Liver (tissue), 9 donors: Measurements from ENCODE around the gene DPP6. TPM values are rescaled to one million over a fixed set of nuclear protein-coding genes. Genes with fewer than 3 reads are reported as not detected.

ENCODE experiments used
- DNase-seq: peaks from one replicate; pipeline ENCODE4 v3.0.0-alpha.2; 2017; ENCODE audit warnings: low spot score
- H3K27ac ChIP-seq, 2 donors: one replicate each; pipeline ENCODE4 v1.7.0; 2013; ENCODE audit warnings: inconsistent platforms in 2 of 2, low read length in 2 of 2, control low read depth in 1 of 2, low read depth in 1 of 2, mild to moderate bottlenecking in 1 of 2
- H3K27me3 ChIP-seq, 4 donors: one replicate each; pipeline versions ENCODE4 v1.6.1 to v1.7.0; 2013; ENCODE audit warnings: low read length in 3 of 4, inconsistent platforms in 1 of 4, mild to moderate bottlenecking in 1 of 4, moderate library complexity in 1 of 4; ENCODE audit not compliant: control insufficient read depth in 4 of 4, insufficient read depth in 4 of 4
- H3K36me3 ChIP-seq, 4 donors: one replicate each; pipeline versions ENCODE4 v1.6.1 to v1.7.0; 2013; ENCODE audit warnings: low read length in 3 of 4, mild to moderate bottlenecking in 3 of 4, low read depth in 1 of 4, moderate library complexity in 1 of 4; ENCODE audit not compliant: control insufficient read depth in 4 of 4, insufficient read depth in 3 of 4
- H3K4me1 ChIP-seq, 4 donors: one replicate each; pipeline versions ENCODE4 v1.6.1 to v1.7.0; 2013; ENCODE audit warnings: low read length in 3 of 4, mild to moderate bottlenecking in 3 of 4, moderate library complexity in 1 of 4; ENCODE audit not compliant: control insufficient read depth in 4 of 4, insufficient read depth in 4 of 4
- H3K4me3 ChIP-seq, 3 donors: one replicate each; pipeline versions ENCODE4 v1.6.1 to v1.7.0; 2013; ENCODE audit warnings: low read length in 3 of 3, control low read depth in 1 of 3, low read depth in 1 of 3, mild to moderate bottlenecking in 1 of 3
- H3K9ac ChIP-seq, 2 donors: one replicate each; pipeline ENCODE4 v1.7.0; 2013; ENCODE audit warnings: low read length in 2 of 2, mild to moderate bottlenecking in 2 of 2, moderate library complexity in 2 of 2, control low read depth in 1 of 2, low read depth in 1 of 2
- H3K9me3 ChIP-seq, 4 donors: one replicate each; pipeline versions ENCODE4 v1.6.1 to v1.7.0; 2013; ENCODE audit warnings: low read length in 3 of 4; ENCODE audit not compliant: control insufficient read depth in 4 of 4
- FOXA2 ChIP-seq: IDR thresholded peaks from 2 replicates; pipeline ENCODE4 v1.6.1; 2016; ENCODE audit warnings: antibody characterized with exemption
- GABPA ChIP-seq, 2 donors: IDR thresholded peaks in 1 of 2; conservative IDR thresholded peaks in 1 of 2; 2 replicates each; pipeline ENCODE4 v1.6.1; 2016; ENCODE audit warnings: antibody characterized with exemption in 2 of 2, mild to moderate bottlenecking in 1 of 2, moderate library complexity in 1 of 2
- HNF4G ChIP-seq: IDR thresholded peaks from 2 replicates; pipeline ENCODE4 v1.6.1; 2016; ENCODE audit warnings: antibody characterized with exemption
- JUND ChIP-seq, 2 donors: IDR thresholded peaks; 2 replicates each; pipeline ENCODE4 v1.6.1; 2016; ENCODE audit warnings: antibody characterized with exemption in 2 of 2
- RAD21 ChIP-seq, 2 donors: IDR thresholded peaks; 2 replicates each; pipeline ENCODE4 v1.6.1; 2016; ENCODE audit warnings: antibody characterized with exemption in 2 of 2, mild to moderate bottlenecking in 2 of 2
- RXRA ChIP-seq, 2 donors: IDR thresholded peaks; 2 replicates each; pipeline ENCODE4 v1.6.1; 2017 to 2018; ENCODE audit warnings: antibody characterized with exemption in 2 of 2, mild to moderate bottlenecking in 1 of 2
- SP1 ChIP-seq: IDR thresholded peaks from 2 replicates; pipeline ENCODE4 v1.6.1; 2018; ENCODE audit warnings: antibody characterized with exemption, mild to moderate bottlenecking
- TAF1 ChIP-seq: conservative IDR thresholded peaks from 2 replicates; pipeline ENCODE4 v1.6.1; 2016; ENCODE audit warnings: antibody characterized with exemption, mild to moderate bottlenecking
- WGBS: extraction: QIAGEN DNeasy Blood & Tissue Kit; methylation state at CpG from one replicate; pipeline ENCODE4 v1.1.7; 2013; 5-methylcytosine and 5-hydroxymethylcytosine counted together
- polyA plus RNA-seq, 2 donors: library from polyadenylated mRNA; stranded (reverse) in 1 of 2; unstranded in 1 of 2; fragments of 200-250 nt in 1 of 2; fragments of >200 nt in 1 of 2; fragmentation: Nextera tagmentation in 1 of 2; extraction: Ambion mirVana in 1 of 2; gene quantifications; one replicate each; pipeline versions ENCODE4 v1.2.1 to v1.2.3, GENCODE V29; 2013 to 2015
- total RNA-seq, 2 donors: library from RNA; depleted of rRNA; stranded (reverse); fragments of >200 nt; gene quantifications; one replicate each; pipeline ENCODE4 v1.2.3, GENCODE V29; 2014
- TF ChIP-seq, protein P1 (sequence below): IDR thresholded peaks from 2 replicates; pipeline ENCODE4 v1.6.1; 2016; ENCODE audit warnings: antibody characterized with exemption
- TF ChIP-seq, protein P2 (sequence below): IDR thresholded peaks from 2 replicates; pipeline ENCODE4 v1.6.1; 2016; ENCODE audit warnings: antibody characterized with exemption
- TF ChIP-seq, protein P3 (sequence below): fragments of 150-350 bp; IDR thresholded peaks from 2 replicates; pipeline ENCODE4 v1.5.1; 2017; ENCODE audit warnings: improper control_type of control experiment, low read depth, low read length; ENCODE audit not compliant: missing input control
- TF ChIP-seq, protein P4 (sequence below): IDR thresholded peaks from 2 replicates; pipeline ENCODE4 v1.6.1; 2016; ENCODE audit warnings: antibody characterized with exemption
- donor health status: healthy.
- donor health status: healthy.
- donor health status: healthy.
- donor health status: healthy.
- donor health status: healthy.

Gene DPP6
- total and polyA plus RNA-seq, 4 donors, result 0.01 TPM; not detected in 3

DNA sequence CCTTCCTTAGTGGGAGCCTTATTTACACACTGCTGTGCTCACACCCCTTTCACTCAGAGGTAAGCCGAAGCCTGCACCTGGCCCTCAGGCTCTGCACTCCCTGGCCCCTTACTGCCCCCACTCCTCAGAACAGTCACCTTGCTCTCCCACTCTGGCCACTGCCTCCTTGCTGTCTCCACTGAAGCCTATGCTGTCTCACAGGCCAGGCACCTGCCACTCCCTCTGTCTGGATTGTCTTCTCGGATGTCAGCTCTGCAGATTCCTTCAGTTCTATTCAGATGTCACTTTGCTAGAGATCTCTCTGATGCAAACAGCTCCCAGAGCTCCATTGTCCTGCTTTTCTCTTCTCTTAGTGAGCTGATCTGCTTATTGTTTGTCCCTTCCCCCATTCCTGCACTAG, 390.7 kb downstream of the DPP6 start:
- peaks cover 0 to 6% (median under 1%) of the 10 kb centered on the region in 4 donors for H3K9me3 ChIP-seq
- H3K36me3 ChIP-seq, result no peaks in the 10 kb centered on the region
- no peaks in the 10 kb centered on the region for H3K4me1 ChIP-seq
- no peak overlapping the region for H3K4me3 ChIP-seq
- H3K27me3 ChIP-seq, result peaks cover 0 to 3% (median 0%) of the 10 kb centered on the region in 4 donors
- TF ChIP-seq, protein P1, sequence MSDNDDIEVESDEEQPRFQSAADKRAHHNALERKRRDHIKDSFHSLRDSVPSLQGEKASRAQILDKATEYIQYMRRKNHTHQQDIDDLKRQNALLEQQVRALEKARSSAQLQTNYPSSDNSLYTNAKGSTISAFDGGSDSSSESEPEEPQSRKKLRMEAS, result no peak
- TF ChIP-seq RXRA (IDR thresholded peaks at IDR 0.05) (no peak), FOXA2 (no peak), TAF1 (no peak), SP1 (no peak), JUND (IDR thresholded peaks at IDR 0.05) (no peak), HNF4G (no peak), GABPA (IDR thresholded peaks at IDR 0.05 in 1 of 2, conservative IDR thresholded peaks at IDR 0.05 in 1 of 2) (no peak)
- TF ChIP-seq, protein P2, sequence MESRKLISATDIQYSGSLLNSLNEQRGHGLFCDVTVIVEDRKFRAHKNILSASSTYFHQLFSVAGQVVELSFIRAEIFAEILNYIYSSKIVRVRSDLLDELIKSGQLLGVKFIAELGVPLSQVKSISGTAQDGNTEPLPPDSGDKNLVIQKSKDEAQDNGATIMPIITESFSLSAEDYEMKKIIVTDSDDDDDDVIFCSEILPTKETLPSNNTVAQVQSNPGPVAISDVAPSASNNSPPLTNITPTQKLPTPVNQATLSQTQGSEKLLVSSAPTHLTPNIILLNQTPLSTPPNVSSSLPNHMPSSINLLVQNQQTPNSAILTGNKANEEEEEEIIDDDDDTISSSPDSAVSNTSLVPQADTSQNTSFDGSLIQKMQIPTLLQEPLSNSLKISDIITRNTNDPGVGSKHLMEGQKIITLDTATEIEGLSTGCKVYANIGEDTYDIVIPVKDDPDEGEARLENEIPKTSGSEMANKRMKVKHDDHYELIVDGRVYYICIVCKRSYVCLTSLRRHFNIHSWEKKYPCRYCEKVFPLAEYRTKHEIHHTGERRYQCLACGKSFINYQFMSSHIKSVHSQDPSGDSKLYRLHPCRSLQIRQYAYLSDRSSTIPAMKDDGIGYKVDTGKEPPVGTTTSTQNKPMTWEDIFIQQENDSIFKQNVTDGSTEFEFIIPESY, result no peak
- TF ChIP-seq, protein P3, sequence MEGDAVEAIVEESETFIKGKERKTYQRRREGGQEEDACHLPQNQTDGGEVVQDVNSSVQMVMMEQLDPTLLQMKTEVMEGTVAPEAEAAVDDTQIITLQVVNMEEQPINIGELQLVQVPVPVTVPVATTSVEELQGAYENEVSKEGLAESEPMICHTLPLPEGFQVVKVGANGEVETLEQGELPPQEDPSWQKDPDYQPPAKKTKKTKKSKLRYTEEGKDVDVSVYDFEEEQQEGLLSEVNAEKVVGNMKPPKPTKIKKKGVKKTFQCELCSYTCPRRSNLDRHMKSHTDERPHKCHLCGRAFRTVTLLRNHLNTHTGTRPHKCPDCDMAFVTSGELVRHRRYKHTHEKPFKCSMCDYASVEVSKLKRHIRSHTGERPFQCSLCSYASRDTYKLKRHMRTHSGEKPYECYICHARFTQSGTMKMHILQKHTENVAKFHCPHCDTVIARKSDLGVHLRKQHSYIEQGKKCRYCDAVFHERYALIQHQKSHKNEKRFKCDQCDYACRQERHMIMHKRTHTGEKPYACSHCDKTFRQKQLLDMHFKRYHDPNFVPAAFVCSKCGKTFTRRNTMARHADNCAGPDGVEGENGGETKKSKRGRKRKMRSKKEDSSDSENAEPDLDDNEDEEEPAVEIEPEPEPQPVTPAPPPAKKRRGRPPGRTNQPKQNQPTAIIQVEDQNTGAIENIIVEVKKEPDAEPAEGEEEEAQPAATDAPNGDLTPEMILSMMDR, result no peak
- no peak overlapping the region for H3K9ac ChIP-seq
- no peak overlapping the region for H3K27ac ChIP-seq
- WGBS, result 31% methylated on average over 2 of the region's 2 CpGs
- DNase-seq, result no peak

DNA sequence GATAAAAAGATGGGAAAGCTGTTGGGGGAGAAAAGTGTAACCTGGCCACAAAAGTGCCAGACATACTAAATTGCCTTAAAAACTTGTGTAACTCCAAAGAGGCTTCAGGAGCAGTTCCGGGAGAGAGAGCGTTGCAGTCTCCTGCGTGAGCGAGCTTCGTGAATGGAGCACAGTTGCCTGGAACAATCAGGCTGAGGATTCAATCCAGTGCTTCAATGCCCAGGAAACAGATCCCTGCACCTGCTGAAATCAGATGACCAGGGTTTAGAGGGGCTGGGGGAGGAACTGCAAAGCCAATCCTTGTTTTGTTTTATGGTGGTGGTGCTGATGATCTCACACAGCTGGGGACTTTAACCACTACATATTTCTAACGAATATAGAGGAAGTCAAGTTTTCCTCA, 398.3 kb downstream of the DPP6 start:
- Histone ChIP-seq H3K9ac (no peak overlapping the region), H3K27me3 (peaks cover 0 to 6% (median 0%) of the 10 kb centered on the region in 4 donors), H3K36me3 (no peaks in the 10 kb centered on the region), H3K4me3 (no peak overlapping the region), H3K27ac (no peak overlapping the region), H3K9me3 (peaks cover 0 to 5% (median under 1%) of the 10 kb centered on the region in 4 donors), H3K4me1 (no peaks in the 10 kb centered on the region)
- TF ChIP-seq, protein P2, result no peak
- no peak for TF ChIP-seq RXRA (IDR thresholded peaks at IDR 0.05)
- TF ChIP-seq RAD21 (IDR thresholded peaks at IDR 0.05), result no peak
- TF ChIP-seq, protein P4, sequence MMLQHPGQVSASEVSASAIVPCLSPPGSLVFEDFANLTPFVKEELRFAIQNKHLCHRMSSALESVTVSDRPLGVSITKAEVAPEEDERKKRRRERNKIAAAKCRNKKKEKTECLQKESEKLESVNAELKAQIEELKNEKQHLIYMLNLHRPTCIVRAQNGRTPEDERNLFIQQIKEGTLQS, result no peak
- TF ChIP-seq, protein P1, result no peak
- WGBS, result 75% methylated on average over 6 of the region's 6 CpGs
- no peak for DNase-seq
